ENCODE results near the gene IL17C.

IL17C gene

DNA sequence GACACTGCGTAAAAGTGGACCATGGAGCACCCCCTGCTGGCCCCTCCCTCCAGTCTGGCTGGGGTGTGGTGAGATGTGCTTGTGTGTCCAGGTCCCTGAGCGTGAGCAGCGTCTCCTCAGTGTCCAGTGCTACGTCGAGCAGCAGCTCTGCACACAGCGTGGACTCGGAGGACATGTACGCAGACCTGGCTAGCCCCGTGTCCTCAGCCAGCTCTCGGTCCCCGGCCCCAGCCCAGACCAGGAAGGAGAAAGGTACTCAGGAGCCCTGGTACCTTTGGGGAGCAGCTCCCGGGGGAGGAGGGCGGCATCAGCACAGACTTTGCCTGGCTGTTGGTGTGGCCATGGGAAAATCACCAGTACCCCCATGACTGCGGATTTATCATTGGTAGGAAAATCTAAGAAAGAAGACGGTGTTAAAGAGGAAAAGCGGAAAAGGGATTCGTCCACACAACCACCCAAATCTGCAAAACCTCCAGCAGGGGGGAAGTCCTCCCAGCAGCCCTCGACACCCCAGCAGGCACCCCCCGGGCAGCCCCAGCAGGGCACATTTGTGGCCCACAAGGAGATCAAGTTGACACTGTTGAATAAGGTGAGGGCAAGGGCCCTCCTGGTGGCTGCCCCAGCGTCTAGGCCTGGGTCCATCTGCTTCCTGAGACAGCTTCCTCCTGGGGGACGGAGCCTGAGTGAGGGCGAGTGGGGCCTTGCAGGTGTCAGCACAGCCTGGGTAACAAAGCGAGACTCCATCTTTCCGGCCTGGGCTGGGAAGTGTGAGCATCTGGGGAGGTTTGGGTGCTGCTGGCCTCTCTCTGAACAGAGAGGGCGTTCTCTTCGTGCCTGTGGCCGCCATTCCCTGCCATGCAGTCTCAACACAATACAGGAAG lies 10.6 kb upstream of the IL17C start:
- no peak for DNase-seq (ENCODE audit: low read depth)

DNA sequence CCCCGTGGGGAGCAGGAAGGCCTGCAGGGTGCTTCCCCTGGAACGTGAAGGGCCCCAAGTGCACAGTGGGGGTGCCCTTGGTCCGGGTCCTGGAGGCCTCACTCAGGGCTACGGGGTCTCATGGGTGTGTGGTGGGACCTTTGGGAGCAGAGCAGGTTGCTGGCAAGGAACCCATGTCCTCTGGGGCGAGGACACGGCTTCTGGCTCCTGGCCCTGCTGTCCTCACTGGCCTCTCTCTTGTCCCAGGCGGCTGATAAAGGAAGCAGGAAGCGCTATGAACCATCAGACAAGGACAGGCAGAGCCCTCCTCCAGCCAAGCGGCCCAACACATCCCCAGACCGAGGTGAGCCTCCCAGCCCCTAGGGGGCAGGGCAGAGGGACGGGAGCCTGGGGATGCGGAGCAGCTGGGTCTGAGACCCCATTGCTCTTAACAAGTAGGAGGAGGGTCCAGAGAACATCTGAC lies 9.8 kb upstream of the IL17C start:
- no peak for DNase-seq (ENCODE audit: low read depth)

GRCh38 chr16:88629835-88630234 lies 8.5 kb upstream of the IL17C start:
- DNase-seq (ENCODE audit: low read depth) = no peak

DNA sequence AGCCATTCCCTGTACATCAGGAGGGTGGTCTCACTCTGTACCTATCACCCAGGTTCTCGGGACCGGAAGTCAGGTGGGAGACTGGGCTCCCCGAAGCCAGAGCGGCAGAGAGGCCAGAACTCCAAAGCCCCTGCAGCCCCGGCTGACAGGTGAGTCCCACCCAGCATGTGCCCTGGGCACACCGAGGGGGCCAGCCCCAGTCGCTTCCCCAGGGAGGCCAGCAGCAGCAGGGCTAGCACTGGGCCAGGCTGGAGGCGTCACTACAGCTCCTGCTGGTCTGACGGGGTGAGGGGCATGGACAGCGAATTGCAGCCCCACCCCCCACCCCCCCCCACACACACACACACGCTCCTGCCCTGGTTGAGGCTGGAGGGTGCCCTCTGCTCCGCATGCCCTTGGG lies 7.9 kb upstream of the IL17C start:
- no peak for DNase-seq (ENCODE audit: low read depth)

GRCh38 chr16:88630941-88631340 lies 7.4 kb upstream of the IL17C start:
- no peak for DNase-seq (ENCODE audit: low read depth)

GRCh38 chr16:88631384-88631783 lies 7.0 kb upstream of the IL17C start:
- DNase-seq (ENCODE audit: low read depth) = no peak

DNA sequence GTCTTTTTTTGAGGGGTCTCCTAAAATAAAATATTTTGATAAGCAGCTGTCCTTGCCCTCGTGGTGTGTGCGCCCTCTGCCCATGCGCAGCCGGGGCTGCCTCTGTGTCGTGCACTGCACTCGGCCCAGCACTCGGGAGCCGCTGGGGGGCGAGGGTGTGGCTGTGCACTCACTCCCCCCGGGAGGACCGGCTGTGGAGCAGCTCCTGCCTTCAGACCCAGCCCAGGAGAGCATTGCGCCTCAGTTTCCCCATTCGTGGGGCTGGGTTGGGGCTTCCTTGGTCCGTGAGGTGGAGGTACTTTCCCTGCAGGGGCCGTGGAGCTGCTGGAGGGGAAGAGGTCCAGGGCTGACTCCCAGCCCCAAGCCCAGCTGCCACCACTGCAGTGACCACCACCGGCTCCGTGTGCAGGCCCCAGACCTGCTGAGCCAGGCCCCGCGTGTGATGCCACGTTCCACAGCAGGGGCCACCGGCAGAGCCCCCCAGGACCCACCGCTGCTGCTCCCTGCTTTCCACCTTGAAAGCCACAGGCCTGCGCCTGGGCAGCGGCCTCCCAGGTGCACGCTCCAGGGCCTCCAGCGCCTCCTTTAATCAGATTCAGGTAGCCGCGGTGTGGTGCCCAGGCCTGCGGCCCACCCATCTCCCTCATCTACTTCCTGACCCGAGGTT lies 6.3 kb upstream of the IL17C start:
- no peak for DNase-seq (ENCODE audit: low read depth)

DNA sequence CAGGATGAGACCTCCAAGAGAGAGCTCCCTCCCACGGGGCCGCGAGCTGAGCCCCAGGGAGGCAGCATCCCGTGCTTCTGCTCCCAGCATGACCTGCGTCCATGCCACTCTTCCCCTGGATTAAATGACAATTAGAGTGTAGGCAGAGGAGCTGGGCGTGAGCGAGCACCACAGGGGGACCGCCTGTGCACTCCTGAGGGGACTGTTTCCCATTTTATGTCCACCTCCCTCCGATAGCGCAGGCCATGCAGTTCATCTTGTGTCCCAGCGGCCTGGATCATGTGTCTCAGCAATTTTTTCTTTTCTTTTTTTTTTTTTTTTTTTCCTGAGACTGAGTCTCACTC lies 5.8 kb upstream of the IL17C start:
- no peak for DNase-seq (ENCODE audit: low read depth)

DNA sequence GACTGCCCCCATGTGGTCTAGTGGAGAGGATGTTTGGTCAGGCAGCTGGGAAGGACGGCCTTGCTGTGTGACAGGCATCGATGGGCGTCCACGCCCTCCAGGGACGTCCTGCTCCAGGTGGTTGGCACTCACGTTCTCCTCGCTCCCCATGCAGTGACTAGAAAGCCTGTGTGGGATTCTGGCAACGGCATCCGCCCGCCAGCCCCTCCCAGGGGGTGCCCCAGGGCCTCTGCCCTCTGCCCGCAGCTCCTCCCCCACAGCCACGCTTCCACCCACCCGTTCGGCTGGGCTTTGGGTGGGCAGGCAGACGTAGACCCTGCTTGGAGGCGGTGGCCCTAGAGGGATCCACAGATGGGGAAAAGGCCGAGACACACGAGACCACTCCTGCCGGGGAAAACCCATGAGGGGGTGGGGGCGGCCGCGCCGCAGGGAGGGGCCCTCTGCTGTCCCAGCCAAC lies 4.7 kb upstream of the IL17C start:
- no peak for DNase-seq (ENCODE audit: low read depth)

- DNase-seq (ENCODE audit: low read depth) = no peak
Measured at GRCh38 chr16:88634141-88634993, 4.0 kb upstream of the IL17C start.

DNA sequence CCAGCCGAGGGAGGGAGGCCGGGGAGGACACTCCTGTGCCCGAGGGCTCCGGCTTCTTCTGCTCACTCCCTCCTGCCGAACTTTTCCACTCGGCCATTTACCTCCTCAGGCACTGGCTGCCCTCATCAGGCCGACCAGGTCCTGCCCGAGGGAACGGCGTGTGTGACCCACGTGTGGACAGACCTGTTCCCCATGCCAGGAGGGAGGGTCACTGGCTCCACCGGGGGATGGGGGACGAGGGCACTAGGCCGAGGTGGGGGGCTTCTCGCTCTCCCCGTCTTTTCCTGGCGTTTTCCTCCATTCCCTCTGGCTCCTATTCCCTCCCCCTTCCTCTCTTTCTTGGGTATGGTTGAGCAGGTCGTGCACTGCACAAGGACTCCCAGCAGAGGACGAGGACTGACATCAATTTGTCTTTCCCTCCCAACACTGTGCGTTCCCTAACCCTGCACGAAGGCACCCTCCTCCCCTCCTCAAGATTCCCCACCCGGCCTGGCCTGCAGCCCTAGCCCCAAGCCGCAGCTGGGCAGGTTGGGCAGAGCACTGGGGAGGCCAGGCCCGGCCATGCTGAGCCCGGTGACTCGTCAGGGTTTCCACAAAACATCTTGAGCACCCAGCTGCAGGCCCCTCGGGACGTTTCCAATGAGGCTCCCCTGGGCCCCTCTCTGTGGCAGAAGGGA lies 3.2 kb upstream of the IL17C start:
- DNase-seq (ENCODE audit: low read depth) = no peak

DNA sequence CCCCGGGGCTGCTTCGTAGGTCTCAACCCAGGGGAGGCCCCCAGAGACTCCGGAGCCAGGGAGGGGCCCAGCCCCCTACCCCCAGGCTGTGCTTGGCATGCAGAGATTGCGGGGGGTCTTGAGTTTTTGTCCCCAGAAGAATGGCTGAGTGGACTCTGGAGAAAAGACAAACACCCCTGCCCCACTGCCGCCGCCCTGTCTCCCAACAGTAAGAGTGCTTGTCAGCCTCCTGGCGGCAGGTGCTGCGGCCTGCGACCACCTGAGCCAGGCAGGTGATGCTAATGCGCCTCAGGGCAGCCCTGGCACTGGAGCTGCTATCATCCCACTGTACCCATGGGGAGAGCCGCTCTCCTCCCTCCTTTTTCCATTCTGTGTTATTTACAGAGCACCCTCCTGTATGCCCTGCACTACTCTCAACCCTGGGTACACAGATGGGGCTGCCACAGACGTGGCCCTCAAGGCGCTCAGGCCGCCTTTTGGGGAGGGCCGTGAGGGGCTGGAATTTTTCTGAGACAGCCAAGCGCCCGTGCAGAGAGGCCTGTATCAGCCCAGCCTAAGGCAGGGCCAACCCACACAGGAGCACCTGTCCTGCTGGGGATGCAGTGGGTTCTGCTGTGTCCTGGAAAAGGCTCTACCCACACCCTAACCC lies 2.6 kb upstream of the IL17C start:
- DNase-seq (ENCODE audit: low read depth) = no peak

DNA sequence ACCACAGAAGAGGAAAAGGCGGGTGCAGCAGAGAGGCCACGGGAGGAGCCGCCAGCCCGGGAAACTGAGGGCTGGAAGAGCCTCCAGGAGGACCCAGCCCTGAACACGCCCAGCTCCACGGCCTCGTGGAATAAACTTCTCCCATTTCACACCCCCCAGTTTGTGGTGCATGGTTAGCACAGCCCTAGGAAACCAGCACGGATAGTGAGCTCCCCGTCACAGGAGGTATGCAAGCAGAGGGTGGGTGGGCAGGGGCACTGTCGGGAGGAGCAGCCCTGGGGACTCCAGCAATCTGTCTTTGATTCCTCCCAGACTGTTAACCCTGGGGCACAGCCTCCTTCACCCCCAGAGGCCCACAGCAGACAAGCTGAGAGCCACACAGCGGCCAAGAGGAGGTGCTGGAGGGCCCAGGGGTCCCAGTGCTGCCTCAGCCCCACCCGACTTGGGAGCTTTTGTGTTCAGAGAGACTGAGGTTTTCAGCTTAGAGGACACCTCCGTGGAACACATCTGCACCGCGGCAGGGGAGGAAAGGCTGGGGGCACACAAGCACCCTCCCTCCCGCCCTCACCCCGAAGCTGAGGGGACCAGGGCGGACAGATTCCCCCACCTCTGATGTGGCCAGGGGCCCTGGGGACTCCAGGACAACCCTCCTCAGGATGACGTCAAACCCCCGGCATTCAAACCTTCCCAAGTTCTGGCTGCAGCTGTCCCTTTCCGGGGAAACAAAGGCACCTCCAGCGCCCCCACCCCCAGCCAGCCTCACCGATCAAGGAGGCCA lies 1.7 kb upstream of the IL17C start:
- DNase-seq (ENCODE audit: low read depth) = no peak

DNA sequence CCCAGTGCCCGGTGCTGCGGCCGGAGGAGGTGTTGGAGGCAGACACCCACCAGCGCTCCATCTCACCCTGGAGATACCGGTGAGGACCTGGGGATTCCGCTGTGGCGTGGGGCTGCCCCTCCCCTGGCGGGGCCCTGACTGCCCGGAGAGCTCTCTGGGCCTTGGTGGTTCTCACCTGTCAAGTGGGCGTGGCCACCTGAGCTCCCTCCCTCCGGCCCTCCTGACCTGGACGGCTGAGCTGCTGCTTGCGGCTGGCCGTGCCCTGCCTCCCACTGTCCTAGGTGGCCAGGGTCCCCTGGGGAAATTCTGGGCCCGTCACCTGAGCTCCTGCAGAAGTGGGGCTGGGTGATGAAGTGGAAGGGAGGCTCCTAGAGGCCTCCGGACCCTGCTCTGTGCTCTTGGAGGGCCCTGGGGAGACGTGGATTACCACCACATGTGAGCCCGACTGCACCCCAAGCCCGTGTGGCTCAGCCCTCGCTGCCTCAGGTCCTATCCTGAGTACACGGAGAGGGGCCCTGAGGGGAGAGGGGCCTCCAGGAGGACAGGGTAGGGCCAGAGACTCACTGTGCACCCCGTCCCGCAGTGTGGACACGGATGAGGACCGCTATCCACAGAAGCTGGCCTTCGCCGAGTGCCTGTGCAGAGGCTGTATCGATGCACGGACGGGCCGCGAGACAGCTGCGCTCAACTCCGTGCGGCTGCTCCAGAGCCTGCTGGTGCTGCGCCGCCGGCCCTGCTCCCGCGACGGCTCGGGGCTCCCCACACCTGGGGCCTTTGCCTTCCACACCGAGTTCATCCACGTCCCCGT lies 1.1 kb downstream of the IL17C start:
- DNase-seq (ENCODE audit: low read depth) = no peak

DNA sequence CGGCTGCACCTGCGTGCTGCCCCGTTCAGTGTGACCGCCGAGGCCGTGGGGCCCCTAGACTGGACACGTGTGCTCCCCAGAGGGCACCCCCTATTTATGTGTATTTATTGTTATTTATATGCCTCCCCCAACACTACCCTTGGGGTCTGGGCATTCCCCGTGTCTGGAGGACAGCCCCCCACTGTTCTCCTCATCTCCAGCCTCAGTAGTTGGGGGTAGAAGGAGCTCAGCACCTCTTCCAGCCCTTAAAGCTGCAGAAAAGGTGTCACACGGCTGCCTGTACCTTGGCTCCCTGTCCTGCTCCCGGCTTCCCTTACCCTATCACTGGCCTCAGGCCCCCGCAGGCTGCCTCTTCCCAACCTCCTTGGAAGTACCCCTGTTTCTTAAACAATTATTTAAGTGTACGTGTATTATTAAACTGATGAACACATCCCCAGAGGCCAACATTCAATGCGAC lies 1.7 kb downstream of the IL17C start:
- DNase-seq (ENCODE audit: low read depth) = no peak

DNA sequence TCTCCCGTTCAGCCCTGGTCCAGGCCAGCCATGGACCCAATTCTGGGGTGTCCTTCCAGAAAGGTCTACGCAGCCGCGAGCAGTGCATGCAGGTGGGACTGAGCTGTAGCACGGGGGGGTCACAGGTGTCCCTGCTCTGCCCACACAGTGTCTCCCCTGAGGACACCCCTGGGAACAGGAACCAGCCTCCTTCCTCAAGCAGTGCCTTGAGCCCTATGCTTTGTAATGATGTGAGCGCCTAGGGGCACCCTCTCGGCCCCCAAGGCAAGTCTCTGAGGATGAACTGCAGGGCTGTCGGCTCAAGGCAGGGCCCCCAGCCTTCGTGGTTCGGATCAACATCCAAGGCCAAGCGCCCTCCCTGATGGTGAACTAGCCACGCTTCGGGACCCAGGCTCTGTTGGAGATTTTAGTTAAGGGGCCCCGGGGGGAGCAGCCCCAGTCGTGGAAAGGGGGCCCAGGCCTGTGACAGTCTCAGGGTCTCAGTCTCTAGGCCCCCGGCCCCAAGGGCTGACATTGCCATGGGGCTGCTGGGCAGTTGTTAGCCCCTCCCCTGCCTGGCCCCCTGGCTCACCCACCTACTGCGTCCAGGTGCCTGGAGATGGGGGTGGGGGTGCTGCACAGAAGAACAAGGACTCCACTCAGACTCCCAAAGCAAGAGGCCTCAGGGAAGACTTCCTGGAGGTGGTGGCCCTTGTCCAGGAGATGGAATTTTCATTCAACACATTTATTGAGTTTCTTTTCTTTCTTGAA lies 2.3 kb downstream of the IL17C start:
- no peak for DNase-seq (ENCODE audit: low read depth)

GRCh38 chr16:88642881-88643643 lies 4.7 kb downstream of the IL17C start:
- no peak for DNase-seq (ENCODE audit: low read depth)

GRCh38 chr16:88643644-88643932 lies 5.2 kb downstream of the IL17C start:
- DNase-seq (ENCODE audit: low read depth) = no peak

Data from non-pigmented ciliary epithelial cell (primary cell).